ENCODE data around the gene IL37. TPM values are rescaled to one million over a fixed set of nuclear protein-coding genes. Genes with fewer than 3 reads are reported as not detected.

IL37 gene, protein sequence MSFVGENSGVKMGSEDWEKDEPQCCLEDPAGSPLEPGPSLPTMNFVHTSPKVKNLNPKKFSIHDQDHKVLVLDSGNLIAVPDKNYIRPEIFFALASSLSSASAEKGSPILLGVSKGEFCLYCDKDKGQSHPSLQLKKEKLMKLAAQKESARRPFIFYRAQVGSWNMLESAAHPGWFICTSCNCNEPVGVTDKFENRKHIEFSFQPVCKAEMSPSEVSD
- total RNA-seq = 100 to 1,000 TPM; 132 to 315 (median 147) TPM

DNA sequence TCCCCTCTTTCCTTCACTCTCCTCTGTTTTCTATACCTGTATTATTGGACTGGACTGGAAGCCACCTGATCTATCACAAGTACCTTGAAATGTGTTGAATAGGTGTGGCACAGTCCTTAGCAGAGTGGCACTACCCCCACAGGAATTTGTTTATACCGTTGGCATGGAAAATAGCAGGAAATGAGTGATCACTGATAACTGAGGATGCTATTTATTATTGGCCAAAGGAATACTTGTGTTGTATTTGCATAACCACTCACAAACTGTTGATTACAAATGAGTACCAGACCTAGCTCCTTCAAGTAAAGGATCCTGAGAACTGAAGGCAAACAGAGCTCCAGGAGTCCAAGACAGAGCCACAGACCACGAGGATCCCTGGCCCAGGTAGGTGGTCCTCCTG, at the start of gene IL37:
Gene IL37 (plus strand): TSS at position 301 of the 400 bp plus-strand sequence. CDS start 1,848 bp downstream, outside the sequence.
- intact Hi-C loops (cut with DNase I; ENCODE audit: low total_unique reads) = no loop called here
- no peak for DNase-seq (ENCODE audit: low spot score in 2 of 2)
- H3K4me3 ChIP-seq (ENCODE audit: low read depth, poor library complexity, severe bottlenecking) = no peak within 1 kb of the TSS
- TF ChIP-seq, protein P1, sequence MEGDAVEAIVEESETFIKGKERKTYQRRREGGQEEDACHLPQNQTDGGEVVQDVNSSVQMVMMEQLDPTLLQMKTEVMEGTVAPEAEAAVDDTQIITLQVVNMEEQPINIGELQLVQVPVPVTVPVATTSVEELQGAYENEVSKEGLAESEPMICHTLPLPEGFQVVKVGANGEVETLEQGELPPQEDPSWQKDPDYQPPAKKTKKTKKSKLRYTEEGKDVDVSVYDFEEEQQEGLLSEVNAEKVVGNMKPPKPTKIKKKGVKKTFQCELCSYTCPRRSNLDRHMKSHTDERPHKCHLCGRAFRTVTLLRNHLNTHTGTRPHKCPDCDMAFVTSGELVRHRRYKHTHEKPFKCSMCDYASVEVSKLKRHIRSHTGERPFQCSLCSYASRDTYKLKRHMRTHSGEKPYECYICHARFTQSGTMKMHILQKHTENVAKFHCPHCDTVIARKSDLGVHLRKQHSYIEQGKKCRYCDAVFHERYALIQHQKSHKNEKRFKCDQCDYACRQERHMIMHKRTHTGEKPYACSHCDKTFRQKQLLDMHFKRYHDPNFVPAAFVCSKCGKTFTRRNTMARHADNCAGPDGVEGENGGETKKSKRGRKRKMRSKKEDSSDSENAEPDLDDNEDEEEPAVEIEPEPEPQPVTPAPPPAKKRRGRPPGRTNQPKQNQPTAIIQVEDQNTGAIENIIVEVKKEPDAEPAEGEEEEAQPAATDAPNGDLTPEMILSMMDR (IDR thresholded peaks at IDR 0.05) = no peak
- TF ChIP-seq POLR2A (IDR thresholded peaks at IDR 0.05) = no peak
- WGBS, 2 donors = 32 to 33% methylated on average over 2 of the region's 2 CpGs

DNA sequence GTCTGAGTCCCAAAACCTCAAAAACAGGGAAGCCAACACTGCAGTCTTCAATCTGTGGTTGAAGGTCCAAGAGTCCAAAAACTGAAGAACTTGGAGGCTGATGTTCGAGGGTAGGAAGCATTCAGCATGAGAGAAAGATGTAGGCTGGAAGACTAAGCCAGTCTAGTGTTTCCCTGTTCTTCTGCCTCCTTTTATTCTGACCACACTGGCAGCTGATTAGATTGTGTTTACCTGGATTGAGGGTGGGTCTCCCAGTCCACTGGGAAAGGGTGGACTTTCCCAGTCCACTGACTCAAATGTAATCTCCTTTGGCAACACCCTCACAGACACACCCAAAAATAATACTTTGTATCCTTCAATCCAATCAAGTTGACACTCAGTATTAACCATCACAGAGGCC, 46.9 kb upstream of the IL37 start:
- TF ChIP-seq POLR2A (IDR thresholded peaks at IDR 0.05) = no peak
- TF ChIP-seq, protein P1 (IDR thresholded peaks at IDR 0.05) = no peak
- 79 to 80% methylated on average over 1 of the region's 1 CpG for WGBS, 2 donors
- DNase-seq (ENCODE audit: low spot score in 2 of 2) = no peak
- intact Hi-C loops (cut with DNase I; ENCODE audit: low total_unique reads) = no loop called here
- H3K4me3 ChIP-seq (ENCODE audit: low read depth, poor library complexity, severe bottlenecking) = no peak overlapping the region

DNA sequence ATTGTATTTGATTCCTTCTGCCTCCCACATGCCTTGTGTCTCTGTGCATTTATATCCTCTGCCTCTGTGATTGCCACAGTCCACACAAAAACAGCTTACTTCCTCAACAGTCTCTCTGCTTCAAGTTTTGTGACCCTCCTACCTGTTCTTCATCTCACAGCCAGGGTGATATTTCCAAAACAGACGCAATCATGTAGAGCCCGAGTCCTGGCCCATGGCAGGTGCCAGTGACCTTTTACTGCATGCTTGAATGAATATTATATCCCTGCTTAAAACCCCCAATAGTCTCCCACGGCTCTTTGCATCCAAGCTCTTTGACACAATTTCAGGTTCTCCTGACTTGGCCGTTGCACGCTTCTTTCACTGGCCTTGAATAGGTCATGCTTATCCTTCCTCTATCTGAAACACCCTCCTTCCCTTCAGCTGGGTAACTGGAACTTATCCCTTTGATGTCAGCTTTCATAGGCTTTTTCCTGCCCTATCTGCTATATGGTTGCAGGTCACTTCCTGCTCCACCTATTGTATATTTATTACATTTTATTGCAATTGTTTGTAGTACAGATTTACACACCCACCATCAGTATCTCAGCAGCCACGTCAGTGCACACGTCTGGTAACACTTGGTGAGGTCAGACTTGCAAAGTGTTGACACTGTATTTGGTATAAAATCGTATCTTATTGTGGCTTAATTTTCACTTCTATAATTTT, 44.7 kb upstream of the IL37 start:
- intact Hi-C loops (cut with DNase I; ENCODE audit: low total_unique reads) = no loop called here
- H3K4me3 ChIP-seq (ENCODE audit: low read depth, poor library complexity, severe bottlenecking) = no peak overlapping the region
- WGBS, 2 donors = 84 to 85% methylated on average over 8 of the region's 8 CpGs
- no peak for DNase-seq (ENCODE audit: low spot score in 2 of 2)
- TF ChIP-seq POLR2A (IDR thresholded peaks at IDR 0.05) = no peak
- TF ChIP-seq, protein P1 (IDR thresholded peaks at IDR 0.05) = no peak

DNA sequence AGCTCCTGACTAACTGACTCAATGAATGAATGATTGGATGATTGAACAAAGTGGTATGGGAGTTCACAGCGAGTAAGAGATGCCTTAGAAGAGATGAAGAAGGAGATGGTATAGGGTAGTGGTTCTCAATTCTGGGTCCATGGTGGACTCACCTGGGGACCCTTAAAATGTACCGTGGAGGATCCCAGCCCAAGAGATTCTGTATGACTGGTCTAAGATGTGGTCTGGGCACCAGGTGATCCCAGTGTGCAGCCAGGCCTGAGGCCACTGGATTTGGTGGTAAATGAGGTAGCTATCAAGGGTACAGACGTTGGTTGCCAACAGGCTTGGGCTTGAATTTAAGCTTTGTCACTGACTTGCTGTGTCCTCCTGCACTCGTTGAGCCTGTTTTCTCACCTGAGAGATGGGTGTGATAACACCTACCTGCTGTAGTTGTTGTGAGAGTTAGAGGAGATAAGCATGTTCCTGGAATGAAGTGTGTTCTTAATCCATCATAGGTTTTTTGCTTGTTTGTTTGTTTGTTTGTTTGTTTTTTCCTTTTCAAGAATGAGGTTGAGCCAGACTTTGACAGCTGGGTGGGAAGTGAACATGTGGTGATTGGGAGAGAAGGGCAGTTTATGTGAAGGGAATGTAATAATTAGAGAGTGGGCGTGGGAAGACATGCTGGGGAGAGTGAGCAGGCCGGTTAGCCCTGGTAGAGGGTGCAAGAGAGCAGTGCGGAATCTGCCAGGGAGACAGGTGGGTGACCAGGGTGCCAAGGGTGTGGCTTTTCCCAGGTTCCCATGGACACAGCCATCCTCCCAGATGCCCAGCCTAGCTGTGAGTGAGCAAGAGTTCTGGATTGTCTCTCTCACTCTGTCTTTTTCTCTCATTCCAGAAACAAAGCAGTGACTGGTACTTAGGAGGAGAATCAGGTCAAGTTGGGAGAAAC, 43.0 kb upstream of the IL37 start:
- no peak for DNase-seq (ENCODE audit: low spot score in 2 of 2)
- no peak for TF ChIP-seq POLR2A (IDR thresholded peaks at IDR 0.05)
- TF ChIP-seq, protein P1 (IDR thresholded peaks at IDR 0.05) = no peak
- intact Hi-C loops (cut with DNase I; ENCODE audit: low total_unique reads) = no loop called here
- WGBS, 2 donors = 55 to 62% methylated on average over 7 of the region's 7 CpGs
- H3K4me3 ChIP-seq (ENCODE audit: low read depth, poor library complexity, severe bottlenecking) = no peak overlapping the region

DNA sequence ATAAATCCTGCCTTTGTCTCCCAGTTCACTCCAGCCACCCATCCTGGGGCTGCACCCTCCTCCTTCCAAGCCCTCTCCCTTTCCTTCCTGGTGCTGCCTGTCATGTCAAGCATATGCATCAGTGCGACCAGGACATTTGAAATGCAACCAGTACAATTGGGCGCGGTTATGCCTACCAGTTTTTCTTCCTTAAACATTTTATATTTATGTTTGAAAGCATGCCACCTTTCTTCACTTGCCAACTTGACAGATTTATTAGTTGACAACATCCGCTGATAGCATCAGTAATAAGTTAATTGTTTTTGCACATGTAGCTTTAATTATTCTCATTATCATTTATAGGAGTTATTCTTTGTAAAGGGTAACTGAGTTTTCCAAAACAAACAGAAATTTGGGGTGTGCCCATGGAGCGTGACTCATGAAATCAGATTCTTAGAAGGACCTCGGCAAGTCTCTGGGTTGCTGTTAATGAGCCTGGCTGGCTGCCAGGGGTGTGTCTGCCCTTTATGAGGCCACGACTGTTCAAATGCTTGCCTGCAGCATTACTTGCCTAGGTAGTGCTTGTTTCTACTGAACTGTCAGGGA, 41.6 kb upstream of the IL37 start:
- DNase-seq (ENCODE audit: low spot score in 2 of 2) = peak; percentile 81 to 95
- no peak overlapping the region for H3K4me3 ChIP-seq (ENCODE audit: low read depth, poor library complexity, severe bottlenecking)
- intact Hi-C loops (cut with DNase I; ENCODE audit: low total_unique reads) = no loop called here
- no peak for TF ChIP-seq POLR2A (IDR thresholded peaks at IDR 0.05)
- TF ChIP-seq, protein P1 (IDR thresholded peaks at IDR 0.05) = no peak
- WGBS, 2 donors = 14 to 20% methylated on average over 7 of the region's 7 CpGs

All from lower leg skin (tissue), 4 donors.